ENCODE measurements around the gene ZDHHC3.
"Not testable (repeated sequence)": the region's sequence is repeated elsewhere in the genome, so short reads cannot be mapped to it uniquely, and the experiment has no call there.

ZDHHC3 gene

GRCh38 chr3:44988073-44988472, 12.1 kb upstream of the ZDHHC3 start:
- Histone ChIP-seq H3K4me3 (ENCODE audit: insufficient read depth in 1 of 2, low read depth in 1 of 2, low read length in 2 of 2) (no peak overlapping the region), H3K4me1 (ENCODE audit: control insufficient read depth, insufficient read depth, low read depth, low read length) (peaks cover 3% of the 10 kb centered on the region), H3K4ac (ENCODE audit: low read depth in 1 of 2, low read length in 2 of 2) (no peak overlapping the region), H3K4me2 (ENCODE audit: low read length, poor library complexity, severe bottlenecking) (no peak overlapping the region), H3K18ac (ENCODE audit: low read depth in 1 of 2, low read length in 2 of 2) (no peak overlapping the region), H3K27ac (ENCODE audit: low read length, poor library complexity, severe bottlenecking) (no peak overlapping the region), H3K36me3 (ENCODE audit: control insufficient read depth in 1 of 2, insufficient read depth in 2 of 2, low read depth in 1 of 2, low read length in 2 of 2) (peaks cover 18 to 33% of the 10 kb centered on the region in 2 experiments), H3K27me3 (ENCODE audit: control insufficient read depth in 1 of 2, insufficient read depth in 1 of 2, low read length in 2 of 2) (no peaks in the 10 kb centered on the region), H2BK5ac (ENCODE audit: low read depth, low read length, poor library complexity, severe bottlenecking) (no peak overlapping the region), H2AK5ac (ENCODE audit: low read length, severe bottlenecking) (no peak overlapping the region), H4K91ac (ENCODE audit: low read length) (no peak overlapping the region), H2BK120ac (ENCODE audit: low read depth, low read length) (no peak overlapping the region), H3K14ac (ENCODE audit: low read length in 2 of 2) (no peak overlapping the region), H4K8ac (ENCODE audit: low read length) (no peak overlapping the region), H3K79me1 (replicated peaks; ENCODE audit: low read length, poor library complexity, severe bottlenecking) (peaks cover 45% of the 10 kb centered on the region), H2BK12ac (ENCODE audit: low read length in 2 of 2) (no peak overlapping the region), H2BK15ac (ENCODE audit: low read depth, poor library complexity, severe bottlenecking) (no peak overlapping the region), H2AFZ (ENCODE audit: low read depth, low read length) (no peak overlapping the region), H3K23ac (ENCODE audit: low read length in 2 of 2) (no peak overlapping the region), H3K9ac (ENCODE audit: low read length) (no peak overlapping the region), H3K9me3 (ENCODE audit: control insufficient read depth, low read length) (no peaks in the 10 kb centered on the region)
- DNase-seq = no peak
- 90% methylated on average over 2 of the region's 2 CpGs for WGBS

GRCh38 chr3:44987332-44987731, 11.4 kb upstream of the ZDHHC3 start:
- no peak overlapping the region for H2BK15ac ChIP-seq (ENCODE audit: low read depth, poor library complexity, severe bottlenecking)
- no peaks in the 10 kb centered on the region for H3K27me3 ChIP-seq (ENCODE audit: control insufficient read depth in 1 of 2, insufficient read depth in 1 of 2, low read length in 2 of 2)
- H4K91ac ChIP-seq (ENCODE audit: low read length) = no peak overlapping the region
- no peak overlapping the region for H3K27ac ChIP-seq (ENCODE audit: low read length, poor library complexity, severe bottlenecking)
- H3K4me1 ChIP-seq (ENCODE audit: control insufficient read depth, insufficient read depth, low read depth, low read length) = peaks cover 3% of the 10 kb centered on the region
- H3K9me3 ChIP-seq (ENCODE audit: control insufficient read depth, low read length) = no peaks in the 10 kb centered on the region
- H3K4me3 ChIP-seq (ENCODE audit: insufficient read depth in 1 of 2, low read depth in 1 of 2, low read length in 2 of 2) = no peak overlapping the region
- H2BK12ac ChIP-seq (ENCODE audit: low read length in 2 of 2) = no peak overlapping the region
- H2BK5ac ChIP-seq (ENCODE audit: low read depth, low read length, poor library complexity, severe bottlenecking) = no peak overlapping the region
- no peak overlapping the region for H3K18ac ChIP-seq (ENCODE audit: low read depth in 1 of 2, low read length in 2 of 2)
- WGBS = 94% methylated on average over 6 of the region's 6 CpGs
- no peak overlapping the region for H2AK5ac ChIP-seq (ENCODE audit: low read length, severe bottlenecking)
- no peak overlapping the region for H4K8ac ChIP-seq (ENCODE audit: low read length)
- H3K36me3 ChIP-seq (ENCODE audit: control insufficient read depth in 1 of 2, insufficient read depth in 2 of 2, low read depth in 1 of 2, low read length in 2 of 2) = peaks cover 18 to 31% of the 10 kb centered on the region in 2 experiments
- DNase-seq = no peak
- H2AFZ ChIP-seq (ENCODE audit: low read depth, low read length) = no peak overlapping the region
- no peak overlapping the region for H3K9ac ChIP-seq (ENCODE audit: low read length)
- no peak overlapping the region for H3K4ac ChIP-seq (ENCODE audit: low read depth in 1 of 2, low read length in 2 of 2)
- no peak overlapping the region for H3K23ac ChIP-seq (ENCODE audit: low read length in 2 of 2)
- H3K14ac ChIP-seq (ENCODE audit: low read length in 2 of 2) = no peak overlapping the region
- H2BK120ac ChIP-seq (ENCODE audit: low read depth, low read length) = no peak overlapping the region
- H3K79me1 ChIP-seq (replicated peaks; ENCODE audit: low read length, poor library complexity, severe bottlenecking) = peaks cover 47% of the 10 kb centered on the region
- no peak overlapping the region for H3K4me2 ChIP-seq (ENCODE audit: low read length, poor library complexity, severe bottlenecking)

GRCh38 chr3:44986330-44986729, 10.4 kb upstream of the ZDHHC3 start:
- not testable (repeated sequence) for H3K27me3 ChIP-seq (ENCODE audit: control insufficient read depth in 1 of 2, insufficient read depth in 1 of 2, low read length in 2 of 2); H2BK5ac ChIP-seq (ENCODE audit: low read depth, low read length, poor library complexity, severe bottlenecking); H3K4me3 ChIP-seq (ENCODE audit: insufficient read depth in 1 of 2, low read depth in 1 of 2, low read length in 2 of 2); H3K27ac ChIP-seq (ENCODE audit: low read length, poor library complexity, severe bottlenecking); H3K4ac ChIP-seq (ENCODE audit: low read depth in 1 of 2, low read length in 2 of 2); H2BK12ac ChIP-seq (ENCODE audit: low read length in 2 of 2); H2AK5ac ChIP-seq (ENCODE audit: low read length, severe bottlenecking); H3K23ac ChIP-seq (ENCODE audit: low read length in 2 of 2); H3K4me1 ChIP-seq (ENCODE audit: control insufficient read depth, insufficient read depth, low read depth, low read length); H3K14ac ChIP-seq (ENCODE audit: low read length in 2 of 2); H3K4me2 ChIP-seq (ENCODE audit: low read length, poor library complexity, severe bottlenecking); H3K9ac ChIP-seq (ENCODE audit: low read length); H2AFZ ChIP-seq (ENCODE audit: low read depth, low read length); DNase-seq; H4K91ac ChIP-seq (ENCODE audit: low read length); H3K9me3 ChIP-seq (ENCODE audit: control insufficient read depth, low read length); H2BK120ac ChIP-seq (ENCODE audit: low read depth, low read length); H4K8ac ChIP-seq (ENCODE audit: low read length); H3K18ac ChIP-seq (ENCODE audit: low read depth in 1 of 2, low read length in 2 of 2); H2BK15ac ChIP-seq (ENCODE audit: low read depth, poor library complexity, severe bottlenecking)
- H3K79me1 ChIP-seq (replicated peaks; ENCODE audit: low read length, poor library complexity, severe bottlenecking) = peaks cover 47% of the 10 kb centered on the region
- peaks cover 14 to 21% of the 10 kb centered on the region in 2 experiments for H3K36me3 ChIP-seq (ENCODE audit: control insufficient read depth in 1 of 2, insufficient read depth in 2 of 2, low read depth in 1 of 2, low read length in 2 of 2)
- whole genome bisulfite sequencing = 98% methylated on average over 14 of the region's 14 CpGs

GRCh38 chr3:44984335-44984734, 8.4 kb upstream of the ZDHHC3 start:
- no peak overlapping the region for H4K91ac ChIP-seq (ENCODE audit: low read length)
- DNase-seq = no peak
- no peak overlapping the region for H2BK15ac ChIP-seq (ENCODE audit: low read depth, poor library complexity, severe bottlenecking)
- no peak overlapping the region for H3K18ac ChIP-seq (ENCODE audit: low read depth in 1 of 2, low read length in 2 of 2)
- H4K8ac ChIP-seq (ENCODE audit: low read length) = no peak overlapping the region
- H3K27me3 ChIP-seq (ENCODE audit: control insufficient read depth in 1 of 2, insufficient read depth in 1 of 2, low read length in 2 of 2) = no peaks in the 10 kb centered on the region
- H3K9me3 ChIP-seq (ENCODE audit: control insufficient read depth, low read length) = no peaks in the 10 kb centered on the region
- no peak overlapping the region for H2BK120ac ChIP-seq (ENCODE audit: low read depth, low read length)
- peaks cover 3% of the 10 kb centered on the region for H3K4me1 ChIP-seq (ENCODE audit: control insufficient read depth, insufficient read depth, low read depth, low read length)
- H3K27ac ChIP-seq (ENCODE audit: low read length, poor library complexity, severe bottlenecking) = no peak overlapping the region
- peaks cover 39% of the 10 kb centered on the region for H3K79me1 ChIP-seq (replicated peaks; ENCODE audit: low read length, poor library complexity, severe bottlenecking)
- no peak overlapping the region for H3K9ac ChIP-seq (ENCODE audit: low read length)
- 100% methylated on average over 1 of the region's 2 CpGs for WGBS
- H2BK12ac ChIP-seq (ENCODE audit: low read length in 2 of 2) = no peak overlapping the region
- no peak overlapping the region for H3K14ac ChIP-seq (ENCODE audit: low read length in 2 of 2)
- no peak overlapping the region for H3K4me2 ChIP-seq (ENCODE audit: low read length, poor library complexity, severe bottlenecking)
- H2AK5ac ChIP-seq (ENCODE audit: low read length, severe bottlenecking) = no peak overlapping the region
- H3K4me3 ChIP-seq (ENCODE audit: insufficient read depth in 1 of 2, low read depth in 1 of 2, low read length in 2 of 2) = no peak overlapping the region
- no peak overlapping the region for H3K4ac ChIP-seq (ENCODE audit: low read depth in 1 of 2, low read length in 2 of 2)
- peaks cover 5 to 7% of the 10 kb centered on the region in 2 experiments for H3K36me3 ChIP-seq (ENCODE audit: control insufficient read depth in 1 of 2, insufficient read depth in 2 of 2, low read depth in 1 of 2, low read length in 2 of 2)
- no peak overlapping the region for H2AFZ ChIP-seq (ENCODE audit: low read depth, low read length)
- no peak overlapping the region for H3K23ac ChIP-seq (ENCODE audit: low read length in 2 of 2)
- no peak overlapping the region for H2BK5ac ChIP-seq (ENCODE audit: low read depth, low read length, poor library complexity, severe bottlenecking)

Data from mesenchymal stem cell (in vitro differentiated cells and primary cell).